ENCODE measurements around the gene CLEC2D. TPM values are rescaled to one million over a fixed set of nuclear protein-coding genes. Genes with fewer than 3 reads are reported as not detected.
A peak's percentile ranks its signal among the peaks of the same experiment; 100 is the strongest.
"Not testable (repeated sequence)": the region's sequence is repeated elsewhere in the genome, so short reads cannot be mapped to it uniquely, and the experiment has no call there.

CLEC2D gene
- total and polyA plus RNA-seq, 10 donors, result 20.8 to 131 (median 79.9) TPM

- Histone ChIP-seq H3K27me3 (replicated peaks in 1 of 7) (no peaks in the 10 kb centered on the region), H3K4me3 (no peak overlapping the region), H3K27ac (peak overlapping the region in 4 of 8 donors; percentile 20 to 72 (median 50)), H3K36me3 (peaks cover 0 to 18% (median 3%) of the 10 kb centered on the region in 6 donors), H3K9me3 (peaks cover 0 to 33% (median 11%) of the 10 kb centered on the region in 8 donors), H3K4me1 (peaks cover 9 to 64% (median 40%) of the 10 kb centered on the region in 6 donors)
- 90 to 97% (median 94%) methylated on average over 2 of the region's 2 CpGs for WGBS, 5 donors
- no peak for TF ChIP-seq CTCF (IDR thresholded peaks at IDR 0.05 in 8 of 11, conservative IDR thresholded peaks at IDR 0.05 in 3 of 11)
- no peak for TF ChIP-seq POLR2A (IDR thresholded peaks at IDR 0.05)
- no peak for TF ChIP-seq POLR2AphosphoS5 (IDR thresholded peaks at IDR 0.05)
- intact Hi-C loops (cut with DNase I; ENCODE audit: low total_unique reads), result loop anchor here (10.0 kb wide), 1 partner anchor 366 kb away; no protein-coding TSS in a partner anchor
- no peak for DNase-seq
These were observed 31.1 kb downstream of the CLEC2D start for GRCh38 chr12:9700606-9700956.

GRCh38 chr12:9701380-9702154, 32.1 kb downstream of the CLEC2D start:
- no peak for TF ChIP-seq CTCF (IDR thresholded peaks at IDR 0.05 in 8 of 11, conservative IDR thresholded peaks at IDR 0.05 in 3 of 11)
- no peak for TF ChIP-seq POLR2A (IDR thresholded peaks at IDR 0.05)
- TF ChIP-seq POLR2AphosphoS5 (IDR thresholded peaks at IDR 0.05), result no peak
- no peak for DNase-seq
- intact Hi-C loops (cut with DNase I; ENCODE audit: low total_unique reads), result loop anchor here (10.0 kb wide), 1 partner anchor 367 kb away; no protein-coding TSS in a partner anchor
- peaks cover 9 to 73% (median 47%) of the 10 kb centered on the region in 6 donors for H3K4me1 ChIP-seq
- peaks cover 0 to 9% (median 0%) of the 10 kb centered on the region in 6 donors for H3K36me3 ChIP-seq
- H3K27ac ChIP-seq, result peak overlapping the region; percentile 22 to 86 (median 62)
- peaks cover 0 to 23% (median 10%) of the 10 kb centered on the region in 8 donors for H3K9me3 ChIP-seq
- H3K4me3 ChIP-seq, result peak overlapping the region in 1 of 8 donors; percentile 26
- 60 to 90% (median 72%) methylated on average over 1 of the region's 1 CpG for WGBS, 5 donors
- no peaks in the 10 kb centered on the region for H3K27me3 ChIP-seq (replicated peaks in 1 of 7)

GRCh38 chr12:9702255-9702654, 32.7 kb downstream of the CLEC2D start:
- TF ChIP-seq POLR2A (IDR thresholded peaks at IDR 0.05) (no peak), CTCF (IDR thresholded peaks at IDR 0.05 in 8 of 11, conservative IDR thresholded peaks at IDR 0.05 in 3 of 11) (no peak), POLR2AphosphoS5 (IDR thresholded peaks at IDR 0.05) (peak in 2 of 3 donors; percentile 10 to 78)
- no peaks in the 10 kb centered on the region for H3K27me3 ChIP-seq (replicated peaks in 1 of 7)
- H3K27ac ChIP-seq, result peak overlapping the region; percentile 22 to 86 (median 62)
- H3K4me3 ChIP-seq, result peak overlapping the region in 1 of 8 donors; percentile 26
- H3K9me3 ChIP-seq, result peaks cover 0 to 16% (median 3%) of the 10 kb centered on the region in 8 donors
- DNase-seq, result peak; percentile 80
- peaks cover 9 to 80% (median 54%) of the 10 kb centered on the region in 6 donors for H3K4me1 ChIP-seq
- WGBS, 5 donors, result 27 to 60% (median 38%) methylated on average over 3 of the region's 3 CpGs
- intact Hi-C loops (cut with DNase I; ENCODE audit: low total_unique reads), result loop anchor here (10.0 kb wide), 1 partner anchor 367 kb away; no protein-coding TSS in a partner anchor
- peaks cover 0 to 2% (median 0%) of the 10 kb centered on the region in 6 donors for H3K36me3 ChIP-seq

- intact Hi-C loops (cut with DNase I; ENCODE audit: low total_unique reads), result loop anchor here (10.0 kb wide), 1 partner anchor 370 kb away; no protein-coding TSS in a partner anchor
- H3K4me3 ChIP-seq; H3K9me3 ChIP-seq; H3K27me3 ChIP-seq (replicated peaks in 1 of 7); H3K36me3 ChIP-seq; DNase-seq: not testable (repeated sequence)
- H3K4me1 ChIP-seq, result peaks cover 17 to 84% (median 61%) of the 10 kb centered on the region in 6 donors
- H3K27ac ChIP-seq, result peak overlapping the region in 1 of 8 donors; percentile 86
- 92 to 97% (median 96%) methylated on average over 5 of the region's 5 CpGs for WGBS, 5 donors
These were observed 35.0 kb downstream of the CLEC2D start for GRCh38 chr12:9704561-9704960.

Measured in spleen (tissue), 11 donors.